ENCODE measurements around the gene SLC9A9.

DNA sequence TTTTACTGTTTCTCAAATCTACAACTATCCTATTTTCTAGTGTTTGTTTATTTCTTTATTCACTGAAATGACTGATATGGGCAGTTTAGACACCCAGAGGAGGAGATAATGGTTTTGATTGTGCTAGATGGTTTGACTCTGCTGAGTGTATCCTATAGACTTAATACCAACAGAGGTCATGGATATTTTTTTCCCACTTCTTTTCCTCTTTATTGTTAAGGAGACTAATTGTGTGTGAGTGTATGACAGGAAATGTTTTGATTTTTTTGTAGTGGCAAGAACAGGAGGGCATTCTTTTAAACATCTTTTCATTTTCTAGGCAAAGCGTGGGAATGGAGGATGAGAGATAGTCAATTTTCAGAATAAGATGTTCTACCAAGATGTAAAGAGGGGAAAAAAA is 505.2 kb downstream of the SLC9A9 start:
- TF ChIP-seq MEF2A (IDR thresholded peaks at IDR 0.05; ENCODE audit: insufficient read depth, low read depth, low read length) (no peak), RFX5 (IDR thresholded peaks at IDR 0.05; ENCODE audit: low read depth, low read length) (no peak), SREBF1 (IDR thresholded peaks at IDR 0.05; ENCODE audit: low read length) (no peak), USF1 (IDR thresholded peaks at IDR 0.05; ENCODE audit: borderline replicate concordance, extremely low read length, insufficient read depth, low read depth, low read length) (no peak)
